GM12865 (cell line): ENCODE measurements around the gene ADARB2.
"Not testable (repeated sequence)": the region's sequence is repeated elsewhere in the genome, so short reads cannot be mapped to it uniquely, and the experiment has no call there.

Experiments used
- DNase-seq: peaks from one replicate; pipeline ENCODE4 v3.0.0; 2010; ENCODE audit warnings: low read depth
- H3K4me3 ChIP-seq: 2 replicates; pipeline ENCODE4 v1.5.1; 2011; ENCODE audit warnings: mild to moderate bottlenecking, low read depth, low read length, control low read depth
- TF ChIP-seq, protein P1 (sequence below): IDR thresholded peaks from 2 replicates; pipeline ENCODE4 v1.5.1; 2011; ENCODE audit warnings: low read length, control low read depth, low read depth, inconsistent platforms; ENCODE audit not compliant: insufficient read depth; ENCODE audit errors: missing control alignments

ADARB2 gene

DNA sequence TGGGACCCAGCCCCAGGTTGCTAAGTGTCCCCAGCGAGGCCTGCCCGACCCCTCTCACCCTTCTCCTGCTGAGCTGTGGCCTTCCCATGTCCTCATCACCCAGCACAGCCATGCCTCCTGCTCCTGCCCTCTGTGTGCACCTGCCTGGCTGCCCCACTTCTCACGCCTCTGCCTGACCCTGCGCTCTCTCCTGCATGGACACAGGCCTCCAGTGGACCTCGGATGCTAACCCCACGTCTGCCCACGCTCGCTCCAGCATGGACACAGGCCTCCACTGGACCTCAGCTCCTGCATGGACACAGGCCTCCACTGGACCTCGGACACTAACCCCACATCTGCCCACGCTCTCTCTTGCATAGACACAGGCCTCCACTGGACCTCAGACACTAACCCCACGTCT lies 111.6 kb downstream of the ADARB2 start:
- H3K4me3 ChIP-seq = no peak overlapping the region
- TF ChIP-seq, protein P1, sequence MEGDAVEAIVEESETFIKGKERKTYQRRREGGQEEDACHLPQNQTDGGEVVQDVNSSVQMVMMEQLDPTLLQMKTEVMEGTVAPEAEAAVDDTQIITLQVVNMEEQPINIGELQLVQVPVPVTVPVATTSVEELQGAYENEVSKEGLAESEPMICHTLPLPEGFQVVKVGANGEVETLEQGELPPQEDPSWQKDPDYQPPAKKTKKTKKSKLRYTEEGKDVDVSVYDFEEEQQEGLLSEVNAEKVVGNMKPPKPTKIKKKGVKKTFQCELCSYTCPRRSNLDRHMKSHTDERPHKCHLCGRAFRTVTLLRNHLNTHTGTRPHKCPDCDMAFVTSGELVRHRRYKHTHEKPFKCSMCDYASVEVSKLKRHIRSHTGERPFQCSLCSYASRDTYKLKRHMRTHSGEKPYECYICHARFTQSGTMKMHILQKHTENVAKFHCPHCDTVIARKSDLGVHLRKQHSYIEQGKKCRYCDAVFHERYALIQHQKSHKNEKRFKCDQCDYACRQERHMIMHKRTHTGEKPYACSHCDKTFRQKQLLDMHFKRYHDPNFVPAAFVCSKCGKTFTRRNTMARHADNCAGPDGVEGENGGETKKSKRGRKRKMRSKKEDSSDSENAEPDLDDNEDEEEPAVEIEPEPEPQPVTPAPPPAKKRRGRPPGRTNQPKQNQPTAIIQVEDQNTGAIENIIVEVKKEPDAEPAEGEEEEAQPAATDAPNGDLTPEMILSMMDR = no peak
- no peak for DNase-seq

DNA sequence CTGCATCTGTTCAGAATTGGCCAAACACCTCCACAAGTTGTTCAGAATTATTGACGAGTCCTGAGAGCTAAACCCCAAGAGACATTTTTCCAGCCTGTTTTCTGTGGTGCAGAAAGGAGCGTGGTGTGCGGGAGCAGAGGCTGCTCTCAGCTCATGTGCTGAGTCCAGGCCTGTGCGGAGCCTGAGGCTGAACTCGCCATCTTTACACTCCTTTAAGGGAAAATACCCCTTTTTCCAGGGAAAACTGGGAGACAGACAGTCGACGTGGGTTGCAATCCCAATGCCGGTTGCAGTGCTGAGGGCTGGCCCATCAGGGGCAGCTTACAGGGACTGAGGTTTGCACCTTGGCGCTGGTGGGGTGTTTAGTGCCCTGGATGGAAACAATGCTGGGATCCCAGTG lies 112.2 kb downstream of the ADARB2 start:
- DNase-seq = no peak
- TF ChIP-seq, protein P1 = no peak

DNA sequence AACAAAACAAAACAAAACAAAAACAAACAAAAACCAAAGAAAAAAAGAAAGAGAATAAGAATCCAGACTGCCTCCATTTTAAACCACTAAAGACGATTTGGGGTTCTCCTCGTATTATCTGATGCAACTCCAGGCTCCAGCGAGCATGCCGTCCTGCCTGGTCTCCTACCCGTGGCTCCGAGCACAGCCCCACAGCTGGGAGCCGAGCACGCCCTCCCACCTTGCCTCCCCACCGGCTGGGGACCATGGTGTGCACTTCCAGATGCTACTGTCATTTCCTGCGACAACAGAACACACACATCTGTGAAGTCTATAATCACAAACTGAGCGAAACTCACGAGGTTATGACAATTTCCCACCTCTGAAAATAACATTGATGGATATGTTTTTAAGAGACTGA lies 113.1 kb downstream of the ADARB2 start:
- H3K4me3 ChIP-seq = no peak overlapping the region
- DNase-seq = no peak
- TF ChIP-seq, protein P1 = no peak

More for the DNA sequence above, 112.2 kb downstream of the ADARB2 start:
- H3K4me3 ChIP-seq = no peak overlapping the region

DNA sequence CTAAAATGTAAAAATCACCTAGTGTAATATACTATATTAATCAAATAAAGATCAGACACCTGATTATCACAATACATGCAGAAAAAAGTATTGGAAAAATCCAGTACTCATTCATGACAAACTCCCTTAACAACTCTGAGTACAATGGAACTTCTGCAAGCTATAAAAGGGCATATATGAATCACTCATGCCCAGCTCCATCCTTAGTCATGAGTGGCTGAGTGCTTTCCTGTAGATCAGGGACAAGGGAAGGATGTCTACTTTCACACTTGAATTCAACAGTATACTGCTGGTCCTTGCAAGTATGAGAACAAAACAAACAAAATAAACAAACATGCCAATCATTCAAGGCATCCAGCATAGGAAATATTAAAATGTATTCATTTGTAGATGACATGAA lies 116.5 kb downstream of the ADARB2 start:
- no peak for DNase-seq
- TF ChIP-seq, protein P1 = no peak

DNA sequence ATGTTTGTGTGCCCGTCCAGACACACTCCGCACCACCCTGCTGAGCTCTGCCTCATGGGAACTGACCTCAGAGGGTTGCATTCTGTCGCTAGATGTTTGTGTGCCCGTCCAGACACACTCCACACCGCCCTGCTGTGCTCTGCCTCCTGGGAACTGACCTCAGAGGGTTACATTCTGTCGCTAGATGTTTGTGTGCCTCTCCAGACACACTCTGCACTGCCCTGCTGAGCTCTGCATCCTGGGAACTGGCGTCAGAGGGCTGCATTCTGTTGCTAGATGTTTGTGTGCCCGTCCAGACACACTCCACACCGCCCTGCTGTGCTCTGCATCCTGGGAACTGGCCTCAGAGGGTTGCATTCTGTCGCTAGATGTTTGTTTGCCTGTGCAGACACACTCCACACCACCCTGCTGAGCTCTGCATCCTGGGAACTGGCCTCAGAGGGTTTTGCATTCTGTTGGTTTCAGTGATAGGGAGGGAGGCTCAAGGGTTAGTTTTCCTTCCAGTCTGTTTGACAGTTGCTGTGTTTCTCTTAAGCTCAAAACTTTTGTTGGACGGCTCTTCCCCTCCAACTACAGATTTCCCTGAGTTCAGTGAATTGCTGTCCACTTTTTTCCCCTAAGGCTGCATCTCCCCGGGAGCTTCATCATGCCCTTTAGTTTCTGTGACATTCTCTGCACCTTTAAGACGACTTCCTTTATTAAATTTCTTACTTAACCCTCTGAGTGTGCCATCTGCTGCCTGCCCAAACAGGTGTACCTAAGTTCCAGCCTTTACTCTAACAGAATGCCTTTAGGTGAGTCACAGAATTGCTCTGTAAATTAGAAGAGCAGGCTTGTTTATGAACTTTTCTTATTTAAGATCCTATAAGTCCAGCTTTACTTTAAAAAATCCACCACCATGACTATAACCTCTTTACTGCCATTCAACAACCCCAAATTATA lies 119.7 kb downstream of the ADARB2 start:
- not testable (repeated sequence) for DNase-seq, H3K4me3 ChIP-seq

More for the DNA sequence above, 116.5 kb downstream of the ADARB2 start:
- no peak overlapping the region for H3K4me3 ChIP-seq

DNA sequence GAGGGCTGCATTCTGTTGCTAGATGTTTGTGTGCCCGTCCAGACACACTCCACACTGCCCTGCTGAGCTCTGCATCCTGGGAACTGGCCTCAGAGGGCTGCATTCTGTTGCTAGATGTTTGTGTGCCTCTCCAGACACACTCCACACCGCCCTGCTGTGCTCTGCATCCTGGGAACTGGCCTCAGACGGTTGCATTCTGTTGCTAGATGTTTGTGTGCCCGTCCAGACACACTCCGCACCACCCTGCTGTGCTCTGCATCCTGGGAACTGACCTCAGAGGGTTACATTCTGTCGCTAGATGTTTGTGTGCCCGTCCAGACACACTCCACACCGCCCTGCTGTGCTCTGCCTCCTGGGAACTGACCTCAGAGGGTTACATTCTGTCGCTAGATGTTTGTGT lies 120.6 kb downstream of the ADARB2 start:
- DNase-seq = not testable (repeated sequence)

DNA sequence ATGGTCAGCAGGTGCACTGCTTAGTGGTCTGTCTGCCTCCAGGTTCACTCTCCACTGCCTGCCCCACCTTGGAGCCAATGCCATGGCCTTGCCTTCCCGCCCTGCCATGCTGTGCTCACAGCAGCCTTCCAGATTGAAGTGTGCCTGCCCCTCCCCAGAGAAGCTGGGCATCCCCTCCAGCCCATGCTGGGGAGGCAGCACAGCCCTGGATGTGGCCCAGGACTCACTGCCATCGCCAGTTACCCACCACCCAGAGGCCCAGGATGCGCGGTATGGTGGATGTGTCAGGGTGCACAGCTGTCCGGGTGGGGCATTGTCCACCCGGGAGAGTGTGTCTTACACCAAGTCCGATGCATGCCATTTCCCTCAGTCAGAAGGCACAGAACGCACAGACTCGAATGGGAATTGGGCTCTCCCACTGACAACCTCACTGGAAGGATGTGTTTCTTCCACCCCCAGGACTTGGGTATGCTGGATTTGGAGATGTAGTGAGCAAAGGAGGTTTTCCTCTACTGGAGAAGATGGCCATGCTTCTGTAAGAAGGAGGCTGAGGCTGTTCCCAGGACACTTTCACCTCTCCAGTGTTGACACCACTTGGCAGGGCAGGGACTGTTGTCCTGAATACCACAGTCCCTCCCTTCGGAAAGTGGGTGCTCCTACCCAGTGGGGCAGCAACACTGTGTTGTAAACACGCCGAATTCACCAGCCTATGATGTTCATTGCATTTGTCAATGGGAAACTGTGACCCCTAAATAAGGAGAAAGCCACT lies 122.0 kb downstream of the ADARB2 start:
- DNase-seq = no peak
- TF ChIP-seq, protein P1 = no peak
- H3K4me3 ChIP-seq = no peak overlapping the region

More for the DNA sequence above, 120.6 kb downstream of the ADARB2 start:
- H3K4me3 ChIP-seq = not testable (repeated sequence)

DNA sequence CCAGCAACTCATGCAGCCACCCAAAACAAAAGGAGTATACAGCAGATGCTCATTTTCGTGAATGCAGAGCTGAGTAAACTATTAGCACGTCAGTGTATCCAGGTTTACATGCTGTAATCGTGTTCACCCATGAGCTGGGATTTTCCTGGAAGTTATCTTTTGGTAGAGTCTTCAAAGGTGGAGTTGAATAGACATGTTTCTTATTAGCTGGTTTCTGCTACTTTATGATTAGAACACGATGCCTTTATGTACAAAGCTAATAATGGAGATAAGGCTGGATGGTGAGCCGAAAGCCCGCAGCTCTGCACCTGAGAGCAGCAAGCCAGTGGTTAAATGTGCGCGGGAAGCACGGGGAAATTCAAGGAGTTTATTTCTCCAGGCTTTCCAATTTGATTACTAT lies 123.8 kb downstream of the ADARB2 start:
- H3K4me3 ChIP-seq = no peak overlapping the region
- TF ChIP-seq, protein P1 = no peak
- DNase-seq = no peak
